HFFc6 (cell line): ENCODE data around the gene PHLDB2. TPM values are rescaled to one million over a fixed set of nuclear protein-coding genes. Genes with fewer than 3 reads are reported as not detected.

Source experiments
- DNase-seq: peaks from one replicate; pipeline ENCODE4 v3.0.0-alpha.2; 2018
- H3K27ac Mint-ChIP-seq: 2 replicates; pipeline ENCODE4 v1.8.0; 2020; ENCODE audit warnings: mild to moderate bottlenecking, mixed read lengths
- H3K27me3 Mint-ChIP-seq: 2 replicates; pipeline ENCODE4 v1.8.0; 2021; ENCODE audit warnings: mild to moderate bottlenecking, moderate library complexity, mixed read lengths; ENCODE audit not compliant: insufficient read depth
- H3K36me3 Mint-ChIP-seq: 2 replicates; pipeline ENCODE4 v1.8.0; 2021; ENCODE audit warnings: low read depth, mixed read lengths
- H3K4me1 Mint-ChIP-seq: 2 replicates; pipeline ENCODE4 v1.8.0; 2020; ENCODE audit warnings: low read depth, mixed read lengths
- H3K4me3 Mint-ChIP-seq: 2 replicates; pipeline ENCODE4 v1.8.0; 2020; ENCODE audit warnings: mild to moderate bottlenecking, moderate library complexity, mixed read lengths
- H3K9me3 Mint-ChIP-seq: 2 replicates; pipeline ENCODE4 v1.8.0; 2020; ENCODE audit warnings: mild to moderate bottlenecking, mixed read lengths
- total RNA-seq, 6 experiments: library from RNA; stranded (reverse); fragmentation: NEBNext Ultra II Directional; extraction: Animal tissue kit (Norgen Biotek cat#: 25700); gene quantifications; 2 replicates in 1 of 6; 3 replicates in 5 of 6; pipeline ENCODE4 v1.2.3, GENCODE V29; 2021
- TF ChIP-seq, protein P1 (sequence below): fragments of 200-600 bp; sonication (generic); IDR thresholded peaks from 2 replicates; pipeline ENCODE4 v1.5.0; 2021; ENCODE audit warnings: antibody characterized with exemption, mild to moderate bottlenecking

PHLDB2 gene
- total RNA-seq, 6 experiments from 2014 or later, result 35.4 to 55.9 (median 37.6) TPM

DNA sequence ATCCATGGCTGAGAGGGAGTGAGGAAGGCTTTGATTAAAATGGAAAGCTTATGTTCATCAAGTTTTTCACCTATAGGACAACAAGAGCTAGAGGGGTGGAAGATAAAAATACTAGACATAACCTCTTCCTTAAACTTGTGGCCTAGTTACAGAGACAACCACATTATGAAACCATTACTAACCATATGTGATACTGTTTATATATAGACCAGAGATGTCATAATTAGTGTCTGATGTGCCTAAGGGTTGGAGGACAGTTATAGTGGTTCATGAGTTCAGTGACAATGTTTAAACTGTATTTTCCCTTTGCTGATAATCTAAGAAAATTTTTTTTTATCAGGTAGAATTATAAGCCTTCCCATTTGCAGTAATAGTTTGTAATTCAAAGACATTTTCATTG is 23.7 kb downstream of the PHLDB2 start:
- no peak overlapping the region for H3K4me3 Mint-ChIP-seq
- H3K4me1 Mint-ChIP-seq, result peaks cover 31% of the 10 kb centered on the region
- peaks cover 8% of the 10 kb centered on the region for H3K9me3 Mint-ChIP-seq
- peaks cover 1% of the 10 kb centered on the region; the same call in 1 of the 2 replicates for H3K27me3 Mint-ChIP-seq
- peaks cover 61% of the 10 kb centered on the region for H3K36me3 Mint-ChIP-seq
- H3K27ac Mint-ChIP-seq, result no peak overlapping the region
- DNase-seq, result no peak
- TF ChIP-seq, protein P1, sequence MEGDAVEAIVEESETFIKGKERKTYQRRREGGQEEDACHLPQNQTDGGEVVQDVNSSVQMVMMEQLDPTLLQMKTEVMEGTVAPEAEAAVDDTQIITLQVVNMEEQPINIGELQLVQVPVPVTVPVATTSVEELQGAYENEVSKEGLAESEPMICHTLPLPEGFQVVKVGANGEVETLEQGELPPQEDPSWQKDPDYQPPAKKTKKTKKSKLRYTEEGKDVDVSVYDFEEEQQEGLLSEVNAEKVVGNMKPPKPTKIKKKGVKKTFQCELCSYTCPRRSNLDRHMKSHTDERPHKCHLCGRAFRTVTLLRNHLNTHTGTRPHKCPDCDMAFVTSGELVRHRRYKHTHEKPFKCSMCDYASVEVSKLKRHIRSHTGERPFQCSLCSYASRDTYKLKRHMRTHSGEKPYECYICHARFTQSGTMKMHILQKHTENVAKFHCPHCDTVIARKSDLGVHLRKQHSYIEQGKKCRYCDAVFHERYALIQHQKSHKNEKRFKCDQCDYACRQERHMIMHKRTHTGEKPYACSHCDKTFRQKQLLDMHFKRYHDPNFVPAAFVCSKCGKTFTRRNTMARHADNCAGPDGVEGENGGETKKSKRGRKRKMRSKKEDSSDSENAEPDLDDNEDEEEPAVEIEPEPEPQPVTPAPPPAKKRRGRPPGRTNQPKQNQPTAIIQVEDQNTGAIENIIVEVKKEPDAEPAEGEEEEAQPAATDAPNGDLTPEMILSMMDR, result no peak

DNA sequence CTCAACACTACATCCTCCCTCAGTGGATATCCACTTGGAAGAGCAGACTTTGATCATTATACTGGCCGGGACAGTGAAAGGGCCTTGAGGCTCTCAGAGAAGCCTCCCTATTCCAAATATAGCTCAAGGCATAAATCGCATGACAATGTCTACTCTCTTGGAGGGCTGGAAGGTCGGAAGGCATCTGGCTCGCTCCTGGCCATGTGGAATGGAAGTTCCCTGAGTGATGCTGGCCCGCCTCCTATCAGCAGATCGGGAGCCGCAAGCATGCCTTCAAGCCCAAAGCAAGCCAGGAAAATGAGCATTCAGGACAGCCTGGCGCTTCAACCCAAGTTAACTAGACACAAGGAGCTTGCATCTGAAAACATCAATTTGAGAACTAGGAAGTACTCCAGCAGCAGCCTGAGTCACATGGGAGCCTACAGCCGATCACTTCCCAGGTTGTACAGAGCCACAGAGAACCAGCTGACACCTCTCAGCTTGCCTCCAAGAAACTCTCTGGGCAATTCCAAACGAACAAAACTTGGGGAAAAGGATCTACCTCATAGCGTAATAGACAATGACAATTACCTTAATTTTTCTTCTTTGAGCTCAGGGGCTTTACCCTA is 25.4 kb downstream of the PHLDB2 start:
- Mint-ChIP-seq H3K27ac (no peak overlapping the region), H3K4me3 (no peak overlapping the region), H3K36me3 (peaks cover 55% of the 10 kb centered on the region), H3K27me3 (peaks cover 1% of the 10 kb centered on the region; the same call in 1 of the 2 replicates), H3K9me3 (peaks cover 8% of the 10 kb centered on the region), H3K4me1 (peaks cover 31% of the 10 kb centered on the region)
- TF ChIP-seq, protein P1, result no peak
- DNase-seq, result no peak

DNA sequence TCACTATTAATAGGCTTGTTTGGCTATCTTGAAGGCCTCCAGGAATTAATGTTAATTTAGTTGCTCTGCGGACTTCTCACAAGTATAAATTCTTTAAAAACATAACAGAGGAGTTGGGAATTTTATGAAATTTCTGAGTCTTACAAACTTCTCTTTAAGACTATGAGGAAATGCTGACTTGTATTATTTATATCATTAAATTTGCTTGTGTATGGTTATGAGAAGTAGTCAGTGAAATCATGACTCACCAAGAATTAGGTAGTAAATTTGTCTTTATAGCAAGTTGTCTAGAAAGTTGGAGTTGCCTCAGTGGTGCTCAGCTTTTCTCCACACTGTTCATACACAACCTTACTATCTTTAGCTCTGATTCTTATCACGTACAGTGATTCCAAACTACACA is 26.5 kb downstream of the PHLDB2 start:
- TF ChIP-seq, protein P1, result no peak
- peaks cover 39% of the 10 kb centered on the region for H3K4me1 Mint-ChIP-seq
- H3K4me3 Mint-ChIP-seq, result no peak overlapping the region
- no peak overlapping the region for H3K27ac Mint-ChIP-seq
- H3K36me3 Mint-ChIP-seq, result peaks cover 60% of the 10 kb centered on the region
- H3K27me3 Mint-ChIP-seq, result peaks cover 1% of the 10 kb centered on the region; the same call in 1 of the 2 replicates
- no peak for DNase-seq
- H3K9me3 Mint-ChIP-seq, result peaks cover 7% of the 10 kb centered on the region

DNA sequence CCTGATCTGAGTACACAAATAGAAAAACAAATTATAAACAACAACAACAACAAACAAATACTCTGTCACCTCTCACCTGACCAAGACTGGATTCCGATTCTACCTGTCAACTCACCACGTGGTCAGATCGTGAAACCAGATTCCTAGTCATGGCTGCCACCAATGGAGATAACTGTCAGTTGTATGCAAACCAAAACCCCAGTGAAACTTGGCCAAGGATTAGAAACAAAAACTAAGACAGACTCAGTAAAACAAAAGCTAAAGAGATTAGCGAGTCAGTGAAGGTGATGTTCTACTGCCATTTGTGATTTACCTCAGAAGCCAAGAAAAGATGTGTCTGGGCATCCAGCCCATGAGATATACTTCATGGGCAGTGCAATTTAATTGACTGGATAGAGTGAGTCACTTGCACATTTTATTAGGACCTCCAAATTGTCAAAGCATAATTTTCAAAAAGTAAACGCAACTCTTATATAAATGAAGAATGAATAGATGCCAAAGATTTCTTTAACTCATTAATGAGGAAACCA is 31.1 kb downstream of the PHLDB2 start:
- TF ChIP-seq, protein P1, result no peak
- Mint-ChIP-seq H3K4me3 (no peak overlapping the region), H3K27ac (no peak overlapping the region), H3K4me1 (peaks cover 41% of the 10 kb centered on the region), H3K27me3 (peaks cover 5% of the 10 kb centered on the region), H3K9me3 (no peaks in the 10 kb centered on the region), H3K36me3 (peaks cover 36% of the 10 kb centered on the region)
- DNase-seq, result no peak

DNA sequence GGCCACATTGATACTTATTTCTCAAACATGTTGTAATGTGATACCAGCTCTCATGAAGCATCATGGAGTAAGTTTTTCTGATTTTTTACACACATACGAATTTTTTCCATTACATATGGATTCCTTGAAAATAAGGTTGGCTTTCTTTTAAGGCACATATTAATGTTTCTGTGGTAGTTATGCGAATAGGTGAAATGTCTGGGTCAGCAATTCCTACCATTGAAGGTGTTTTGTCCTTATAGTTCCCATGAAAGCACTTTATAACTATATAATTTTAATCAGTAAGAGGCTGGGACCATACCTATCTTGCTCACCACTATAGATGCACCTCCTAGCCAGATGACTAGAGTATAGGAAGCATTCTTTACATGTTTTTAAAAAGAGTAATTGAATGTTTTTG is 33.0 kb downstream of the PHLDB2 start:
- Mint-ChIP-seq H3K9me3 (no peaks in the 10 kb centered on the region), H3K27me3 (peaks cover 4% of the 10 kb centered on the region; the same call in 1 of the 2 replicates), H3K36me3 (peaks cover 18% of the 10 kb centered on the region), H3K4me1 (peaks cover 34% of the 10 kb centered on the region), H3K27ac (no peak overlapping the region), H3K4me3 (no peak overlapping the region)
- TF ChIP-seq, protein P1, result no peak
- DNase-seq, result no peak
